GM19397 (cell line): ENCODE data around the gene TMEM120B.

Experiments
- ATAC-seq: cut with Tn5 transposase; IDR thresholded peaks from one replicate; pipeline ENCODE4 v1.9.1; 2021; ENCODE audit warnings: mild to moderate bottlenecking, moderate library complexity; ENCODE audit not compliant: unreplicated experiment

The TMEM120B gene

DNA sequence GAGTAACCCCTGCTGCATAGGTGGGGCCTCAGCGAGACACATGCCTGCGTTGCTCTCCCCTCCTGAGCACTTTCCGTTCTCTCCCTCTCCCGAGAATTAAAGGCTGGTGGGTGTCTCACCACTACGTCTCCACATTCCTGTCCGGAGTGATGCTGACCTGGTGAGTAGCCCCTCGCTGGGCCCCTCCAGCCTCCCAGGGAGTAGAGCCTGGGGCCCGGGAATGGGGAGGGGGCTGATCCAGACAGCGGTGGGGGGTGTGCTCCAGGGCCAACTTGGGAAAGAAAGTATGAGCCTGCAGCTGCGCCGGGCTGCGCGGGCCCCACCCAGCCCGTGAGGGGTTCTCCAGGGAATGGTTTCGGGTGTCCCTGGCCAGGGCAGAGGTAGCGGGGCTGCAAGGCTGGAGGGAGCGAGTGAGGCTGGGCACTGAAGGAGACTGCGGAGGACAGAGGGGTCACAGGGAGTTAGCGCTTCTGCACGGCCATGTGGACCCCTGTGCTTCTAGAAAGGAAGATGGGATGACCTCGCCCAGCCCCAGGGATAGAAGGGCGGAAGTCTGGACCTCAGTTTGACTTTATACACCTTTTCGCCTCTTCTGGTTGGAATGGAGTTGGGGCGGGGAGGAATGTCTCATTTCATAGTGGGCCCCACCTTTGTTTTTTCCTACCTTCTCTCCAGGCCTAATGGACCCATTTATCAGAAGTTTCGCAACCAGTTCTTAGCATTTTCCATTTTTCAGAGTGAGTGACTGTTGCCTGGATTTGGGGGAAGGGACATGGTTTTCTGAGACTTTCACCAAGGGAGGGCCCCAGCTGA is 58.5 kb downstream of the TMEM120B start:
- ATAC-seq, result no peak

DNA sequence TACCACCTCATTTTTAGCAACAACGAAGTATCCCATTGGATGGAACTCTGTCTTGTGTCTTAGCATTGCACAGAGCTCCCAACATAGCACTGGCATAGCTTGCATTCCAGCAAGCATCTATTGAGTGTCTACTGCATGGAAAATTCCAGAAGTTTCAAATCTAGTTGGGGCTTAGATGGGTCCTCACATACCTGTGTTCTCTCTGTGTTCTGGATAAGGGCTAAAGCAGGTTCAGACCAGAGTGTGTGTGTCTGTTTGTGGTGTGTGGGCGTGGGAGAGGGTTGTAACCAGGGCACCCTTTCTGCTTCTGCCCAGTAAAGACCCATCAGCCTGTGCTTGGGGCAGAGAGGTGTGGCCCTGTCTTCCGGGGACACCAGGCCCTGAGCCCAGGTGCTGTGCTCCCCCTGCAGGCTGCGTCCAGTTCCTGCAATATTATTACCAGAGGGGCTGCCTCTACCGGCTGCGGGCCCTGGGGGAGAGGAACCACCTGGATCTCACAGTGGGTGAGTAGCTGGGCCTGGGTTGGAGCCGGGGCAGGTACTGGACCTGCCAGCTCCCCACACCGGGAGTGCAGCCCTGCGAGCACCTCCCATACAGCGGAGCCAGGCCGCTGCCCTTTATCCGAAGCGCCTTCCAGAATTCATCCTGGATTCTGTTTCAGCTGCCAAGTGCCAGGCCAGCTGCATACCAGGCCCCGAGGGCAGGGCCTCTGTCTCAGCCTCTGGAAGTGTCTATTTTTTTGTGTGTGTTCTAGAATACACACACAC is 60.6 kb downstream of the TMEM120B start:
- ATAC-seq, result peak; percentile 59

DNA sequence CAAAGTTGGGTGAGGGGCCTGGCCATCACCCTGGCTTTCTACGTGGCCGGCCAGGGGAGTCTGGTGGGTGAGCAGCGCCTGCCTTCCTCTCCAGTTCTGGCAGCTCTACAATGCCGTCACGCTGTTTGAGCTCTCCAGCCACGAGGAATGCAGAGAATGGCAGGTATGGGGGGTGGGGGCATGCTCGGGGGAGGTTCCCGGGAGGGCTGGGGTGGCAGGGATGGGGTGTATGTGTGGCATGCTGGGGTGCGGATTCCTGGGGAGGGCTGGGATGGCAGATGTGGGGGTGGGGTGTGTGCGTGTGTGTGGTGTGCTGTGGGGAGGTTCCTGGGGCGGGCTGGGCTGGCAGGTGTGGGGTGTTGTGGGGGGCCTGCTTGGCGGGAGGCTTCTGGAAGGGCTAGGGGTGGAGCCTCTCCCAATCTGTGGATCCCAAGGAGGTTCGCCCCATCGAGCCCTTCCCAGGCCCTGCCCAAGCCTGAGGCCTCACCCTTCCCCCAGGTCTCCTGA is 62.5 kb downstream of the TMEM120B start:
- no peak for ATAC-seq

DNA sequence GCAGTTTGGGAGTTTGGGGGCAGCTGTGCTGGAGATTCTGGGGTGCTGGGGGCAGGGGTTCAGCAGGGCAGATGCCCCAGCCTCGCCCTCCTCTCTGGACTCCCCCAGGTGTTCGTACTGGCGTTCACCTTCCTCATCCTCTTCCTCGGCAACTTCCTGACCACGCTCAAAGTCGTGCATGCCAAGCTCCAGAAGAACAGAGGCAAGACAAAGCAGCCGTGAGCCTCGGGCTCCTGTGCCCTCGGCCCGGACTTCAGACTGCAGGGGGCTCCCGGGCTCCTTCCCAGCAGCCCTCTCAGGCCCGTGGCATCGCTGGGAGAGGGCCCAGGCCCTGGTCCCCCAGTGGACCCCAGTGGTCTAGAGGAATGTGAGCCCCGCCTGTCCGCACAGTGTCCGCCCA is 62.9 kb downstream of the TMEM120B start:
- no peak for ATAC-seq

DNA sequence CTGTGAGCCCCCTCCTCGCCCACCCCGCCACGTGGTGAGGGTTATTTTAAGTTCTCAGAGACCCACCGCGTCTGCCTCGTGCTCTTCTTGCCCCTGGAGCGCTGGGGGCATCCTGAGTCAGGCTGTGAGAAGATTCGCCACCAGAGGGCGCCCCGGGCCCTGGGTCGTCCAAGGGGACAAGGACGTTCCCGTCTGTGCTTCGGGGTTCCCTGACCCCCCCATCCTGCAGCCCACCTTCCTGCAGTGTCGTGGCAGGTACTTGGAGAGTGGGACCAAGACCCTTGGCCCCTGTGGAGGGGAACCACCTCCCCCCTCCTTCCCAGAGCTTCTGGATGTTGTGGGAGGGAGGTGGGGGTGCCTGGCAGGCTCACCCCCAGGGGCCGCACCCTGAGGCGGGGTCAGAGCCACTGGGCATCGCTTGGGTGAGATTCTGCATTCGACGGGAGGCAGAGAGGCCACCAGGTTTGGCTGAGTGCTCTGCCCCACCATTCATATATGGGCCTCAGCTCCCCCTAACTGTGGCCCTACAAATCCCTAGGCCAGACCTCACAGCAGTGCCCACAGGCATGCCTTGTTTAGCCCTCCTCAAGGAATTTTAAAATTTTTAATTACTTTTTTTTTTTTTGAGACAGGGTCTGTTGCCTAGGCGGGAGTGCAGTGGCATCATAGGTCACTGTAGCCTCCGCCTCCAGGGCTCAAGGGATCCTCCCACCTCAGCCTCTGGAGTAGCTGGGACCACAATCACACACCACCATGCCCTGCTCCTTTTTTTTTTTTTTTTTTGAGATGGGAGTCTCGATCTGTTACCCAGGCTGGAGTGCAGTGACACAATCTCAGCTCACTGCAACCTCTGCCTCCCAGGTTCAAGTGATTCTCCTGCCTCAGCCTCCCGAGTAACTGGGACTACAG is 63.9 kb downstream of the TMEM120B start:
- peak; percentile 45 for ATAC-seq

DNA sequence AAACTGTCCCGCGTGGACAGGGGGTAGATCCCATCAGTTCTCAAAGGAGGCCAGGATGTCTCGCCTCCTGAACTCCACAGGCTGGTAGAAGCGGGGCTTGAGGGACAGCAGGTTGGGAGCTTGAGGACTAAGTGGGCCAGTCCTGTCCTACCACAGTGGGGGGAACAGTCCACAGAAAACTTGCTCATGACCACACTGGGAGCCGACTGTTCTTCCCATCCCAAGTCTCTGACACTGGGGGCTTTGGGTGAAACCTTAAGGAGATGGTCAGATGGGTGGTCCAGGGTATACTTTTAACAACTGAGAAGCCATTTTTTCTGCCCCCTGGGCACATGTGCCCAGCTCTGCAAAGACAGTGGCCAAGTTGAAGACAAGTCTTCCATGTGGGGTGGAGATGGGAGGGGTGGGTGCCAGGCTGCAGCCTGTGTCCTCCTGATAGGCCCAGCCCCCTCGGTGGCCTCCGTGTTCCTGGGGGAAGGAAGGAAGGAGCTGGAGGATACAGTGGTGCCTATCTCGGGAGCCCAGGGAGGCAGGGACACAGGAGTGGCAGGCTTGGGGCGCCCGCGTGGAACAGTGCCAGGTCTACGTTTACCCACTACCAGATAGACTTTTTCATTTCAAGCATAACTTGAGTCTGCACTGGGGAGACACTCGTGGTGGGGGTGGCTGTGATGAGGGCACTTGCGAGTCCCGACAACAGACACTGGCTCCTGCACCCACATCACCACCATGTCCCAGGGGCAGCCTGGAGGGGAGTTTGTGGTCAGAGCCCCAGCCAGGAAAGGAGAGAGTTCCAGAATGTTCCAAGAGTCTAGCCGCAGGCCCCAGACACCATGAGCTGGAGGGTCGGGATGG is 66.2 kb downstream of the TMEM120B start:
- ATAC-seq, result no peak

DNA sequence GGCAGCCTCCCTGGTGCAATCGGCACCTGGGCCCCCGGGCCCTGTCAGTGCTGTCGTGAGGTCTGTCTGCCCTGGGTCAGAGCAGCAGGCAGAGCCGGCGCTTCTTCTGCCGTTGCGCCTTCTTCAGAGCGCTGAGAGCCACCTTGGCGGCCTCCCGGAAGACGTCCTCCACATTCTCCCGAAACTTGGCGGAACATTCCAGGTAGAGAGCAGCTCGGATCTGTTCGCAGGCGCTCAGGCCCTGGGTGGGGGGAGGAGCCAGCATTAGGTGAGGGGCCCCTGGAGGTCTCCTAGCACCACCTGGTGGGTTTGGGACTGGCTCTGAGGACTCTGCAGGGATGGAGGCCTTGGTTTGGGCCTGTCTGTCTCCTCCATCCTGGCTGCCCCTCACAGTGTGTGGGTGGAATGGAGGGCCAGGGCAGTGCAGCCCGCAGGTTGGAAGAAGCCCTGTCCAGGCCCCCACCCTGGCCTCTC is 66.9 kb downstream of the TMEM120B start:
- no peak for ATAC-seq

DNA sequence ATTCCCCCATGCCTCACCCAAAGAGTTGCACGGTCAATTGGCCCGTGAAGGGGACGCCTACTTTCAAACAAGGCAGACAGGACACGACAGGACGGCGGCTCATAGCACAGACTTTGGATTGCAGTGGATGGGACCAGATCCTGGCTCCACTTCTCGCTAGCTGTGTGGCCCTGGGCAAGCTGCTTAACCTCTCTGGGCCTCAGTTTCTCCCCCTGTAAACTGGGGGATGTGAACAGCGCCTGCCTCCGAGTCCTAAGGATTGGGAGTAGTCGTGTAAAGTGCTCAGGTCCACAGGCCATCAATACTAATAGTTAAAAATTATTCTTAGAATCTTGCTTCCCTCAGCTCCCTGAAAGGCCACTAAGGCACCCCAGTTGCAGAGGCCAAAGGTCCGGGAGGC is 67.9 kb downstream of the TMEM120B start:
- no peak for ATAC-seq

DNA sequence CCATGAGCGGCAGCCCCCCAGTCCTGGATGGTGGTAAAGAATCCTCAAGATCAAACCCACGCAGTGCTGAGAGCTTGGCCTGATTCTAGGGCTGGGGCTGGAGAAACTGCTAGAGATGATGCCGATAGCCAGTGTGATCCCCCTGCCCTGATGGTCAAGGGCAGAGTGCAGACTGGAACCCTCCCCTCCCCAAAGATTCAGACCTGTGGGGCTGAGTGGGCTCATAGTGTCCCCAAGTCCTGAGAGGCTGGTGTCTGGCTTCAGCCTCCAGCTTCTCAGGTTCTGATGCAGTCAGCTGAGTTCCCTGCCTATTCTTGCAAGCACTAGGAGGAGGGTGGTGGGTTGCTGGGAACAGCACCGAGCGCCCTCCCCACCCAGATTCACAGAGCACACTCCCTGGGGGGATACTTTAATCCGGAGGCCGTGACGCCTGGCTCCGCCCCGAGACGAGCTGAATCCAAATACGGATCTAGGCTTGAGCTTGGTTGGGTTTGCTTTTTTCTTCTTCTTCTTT is 69.0 kb downstream of the TMEM120B start:
- ATAC-seq, result no peak

DNA sequence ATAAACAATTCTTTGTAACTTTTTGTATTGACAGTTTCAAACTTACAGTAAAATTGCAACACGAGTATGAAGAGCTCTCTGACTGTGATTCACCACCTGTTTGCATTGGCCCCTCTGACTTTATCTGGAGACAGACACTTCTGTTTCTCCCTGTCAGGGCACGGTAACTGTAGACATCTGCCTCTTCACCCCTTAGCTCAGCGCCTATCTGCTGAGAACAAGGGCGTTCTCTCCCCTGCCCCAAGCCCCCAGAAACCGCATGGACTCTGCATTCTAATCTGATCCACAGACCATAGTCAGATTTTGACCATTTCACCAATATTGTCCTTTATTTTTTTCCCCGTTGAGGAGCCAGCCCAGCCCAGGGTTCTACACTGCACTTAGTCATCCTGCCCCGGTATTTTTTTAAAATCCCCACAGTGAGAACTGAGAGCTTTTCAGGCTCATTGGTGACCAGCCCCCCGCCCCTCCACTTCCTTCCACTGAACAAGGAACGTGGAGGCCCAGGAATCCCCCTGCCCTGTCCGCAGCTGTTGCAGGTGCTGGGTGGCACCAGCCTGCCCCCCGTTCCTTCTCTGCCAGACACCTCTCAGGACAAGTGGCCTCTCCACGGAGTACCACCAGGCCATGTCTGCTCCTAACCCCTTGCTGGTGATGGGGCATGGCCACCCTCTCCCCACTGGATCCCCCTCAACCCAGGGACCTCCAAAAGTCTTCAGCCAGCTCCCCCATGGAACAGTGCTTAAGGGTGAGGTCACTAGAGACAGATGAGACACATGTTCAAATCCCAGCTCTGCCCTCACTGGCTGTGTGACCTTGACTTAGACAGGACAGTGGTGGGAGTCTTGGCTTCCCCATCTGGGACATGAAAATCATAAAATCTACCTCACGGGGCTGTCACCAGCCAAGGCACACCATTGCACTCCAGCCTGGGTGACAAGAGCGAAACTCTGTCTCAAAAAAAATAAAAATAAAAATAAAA is 69.7 kb downstream of the TMEM120B start:
- no peak for ATAC-seq

DNA sequence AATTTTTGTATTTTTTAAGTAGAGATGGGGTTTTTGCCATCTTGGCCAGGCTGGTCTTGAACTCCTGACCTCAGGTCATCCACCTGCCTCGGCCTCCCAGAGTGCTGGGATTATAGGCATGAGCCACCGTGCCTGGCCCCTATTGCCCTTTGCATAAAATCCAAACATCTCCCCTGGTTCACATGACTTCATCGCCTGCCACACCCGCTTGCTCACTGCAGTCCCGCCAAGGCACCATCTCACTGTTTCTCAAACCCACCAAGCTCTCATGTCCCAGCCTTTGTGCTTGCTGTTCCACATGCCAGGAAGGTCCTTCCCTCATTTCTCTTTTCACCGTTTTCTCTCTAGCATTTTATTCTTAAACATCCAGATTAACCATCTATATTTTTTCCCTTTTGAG is 71.2 kb downstream of the TMEM120B start:
- no peak for ATAC-seq

DNA sequence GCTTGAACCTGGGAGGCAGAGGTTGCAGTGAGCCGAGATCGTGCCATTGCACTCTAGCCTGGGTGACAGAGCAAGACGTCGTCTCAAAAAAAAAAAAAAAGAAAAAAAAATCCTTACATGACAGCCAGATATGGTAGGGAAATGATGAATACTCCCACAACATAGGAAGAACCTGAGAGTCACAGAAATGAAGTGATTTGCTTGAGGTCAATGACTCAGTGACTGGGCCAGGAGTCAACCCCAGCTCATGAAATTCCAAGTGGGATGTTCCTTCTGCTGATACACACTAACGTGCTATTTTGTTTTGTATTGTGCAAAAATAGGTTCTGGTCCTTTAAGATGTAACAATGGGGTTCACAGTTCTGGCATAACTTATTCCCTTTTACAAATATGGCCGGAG is 71.9 kb downstream of the TMEM120B start:
- no peak for ATAC-seq

DNA sequence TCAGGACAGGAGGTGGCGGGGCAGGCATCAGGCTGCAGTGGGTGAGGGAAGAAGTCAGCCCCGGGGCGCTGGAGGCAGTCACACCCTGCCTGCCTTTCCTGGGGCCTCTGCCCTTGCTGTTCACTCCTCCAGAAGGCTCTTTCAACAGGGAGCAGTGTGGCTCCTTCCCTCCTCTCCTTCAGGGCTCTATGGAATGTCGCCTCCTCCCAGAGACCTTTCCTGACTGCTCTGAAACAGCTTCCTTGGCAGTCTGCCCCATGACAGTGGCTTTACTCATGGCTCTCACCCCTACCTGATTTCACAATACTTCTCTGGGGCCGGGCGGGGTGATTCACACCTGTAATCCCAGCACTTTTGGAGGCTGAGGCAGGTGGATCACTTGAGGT is 73.9 kb downstream of the TMEM120B start:
- ATAC-seq, result no peak

DNA sequence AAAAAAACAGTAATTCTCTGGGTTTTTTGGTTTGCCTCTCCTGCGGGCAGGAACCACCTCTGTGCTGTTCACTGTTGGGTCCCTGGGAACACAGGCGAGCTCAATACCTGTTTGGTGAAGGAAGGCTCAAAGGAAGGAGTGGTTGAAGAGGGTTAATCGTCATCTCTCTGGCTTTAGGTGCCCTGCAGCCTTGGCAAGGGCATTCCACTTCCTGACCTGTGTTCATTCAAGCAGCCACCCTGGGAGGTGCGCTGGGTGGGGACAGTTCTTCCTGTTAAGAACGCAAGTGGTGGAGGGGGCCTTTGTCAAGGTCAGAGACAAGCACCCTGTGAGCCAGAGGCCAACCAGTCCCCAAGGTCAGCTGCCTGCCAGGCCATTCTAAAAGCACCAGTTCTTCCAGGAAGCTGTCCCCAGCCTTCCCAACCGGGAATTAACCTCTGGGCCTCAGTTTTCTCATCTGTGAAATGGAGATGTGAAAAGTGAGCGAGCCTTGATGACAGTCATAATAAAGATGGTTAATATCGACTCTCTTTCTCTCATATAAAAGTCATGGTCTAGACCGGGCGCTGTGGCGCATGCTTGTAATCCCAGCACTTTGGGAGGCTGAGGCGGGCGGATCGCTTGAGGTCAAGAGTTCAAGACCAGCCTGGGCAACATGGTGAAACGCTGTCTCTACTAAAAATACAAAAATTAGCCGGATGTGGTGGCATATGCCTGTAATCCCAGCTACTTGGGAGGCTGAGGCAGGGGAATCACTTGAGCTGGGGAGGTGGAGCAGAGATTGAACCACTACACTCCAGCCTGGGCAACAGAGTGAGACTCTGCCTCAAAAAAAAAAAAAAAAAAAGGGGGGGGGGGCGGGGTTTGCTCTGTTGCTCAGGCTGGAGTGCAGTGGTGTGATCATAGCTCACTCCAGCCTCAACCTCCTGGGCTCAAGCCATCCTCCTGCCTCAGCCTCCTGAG is 74.8 kb downstream of the TMEM120B start:
- ATAC-seq, result no peak

DNA sequence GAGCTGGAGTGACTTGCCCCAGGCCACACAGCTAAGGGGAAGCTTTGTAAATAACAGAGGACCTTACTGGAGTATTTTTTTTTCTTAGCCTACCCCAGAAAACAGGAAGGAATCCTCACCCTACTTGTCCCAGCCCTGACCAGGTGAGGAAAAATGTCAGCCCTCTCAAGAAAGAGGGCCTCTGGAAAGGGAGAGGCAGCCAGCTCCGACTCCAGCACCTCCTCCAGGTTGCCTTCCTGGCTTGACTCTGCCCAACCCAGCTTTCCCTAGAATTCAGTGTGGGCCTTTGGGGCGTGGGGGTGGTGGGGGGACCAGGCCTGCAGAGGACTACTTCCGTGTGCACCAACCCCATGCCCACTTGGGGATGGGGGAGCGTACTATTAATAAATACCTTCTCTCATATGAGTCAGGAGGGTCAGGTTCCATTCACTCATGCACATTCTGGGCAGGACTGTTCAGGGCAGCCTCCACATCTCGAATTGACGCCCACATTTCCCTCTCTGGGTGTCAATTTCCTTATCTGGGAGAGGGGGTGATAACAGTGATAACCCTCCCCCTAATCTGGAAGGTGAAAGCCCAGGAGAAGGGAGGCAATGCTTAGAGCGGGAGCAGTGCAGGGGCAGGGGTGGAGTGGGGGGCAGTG is 75.7 kb downstream of the TMEM120B start:
- no peak for ATAC-seq

DNA sequence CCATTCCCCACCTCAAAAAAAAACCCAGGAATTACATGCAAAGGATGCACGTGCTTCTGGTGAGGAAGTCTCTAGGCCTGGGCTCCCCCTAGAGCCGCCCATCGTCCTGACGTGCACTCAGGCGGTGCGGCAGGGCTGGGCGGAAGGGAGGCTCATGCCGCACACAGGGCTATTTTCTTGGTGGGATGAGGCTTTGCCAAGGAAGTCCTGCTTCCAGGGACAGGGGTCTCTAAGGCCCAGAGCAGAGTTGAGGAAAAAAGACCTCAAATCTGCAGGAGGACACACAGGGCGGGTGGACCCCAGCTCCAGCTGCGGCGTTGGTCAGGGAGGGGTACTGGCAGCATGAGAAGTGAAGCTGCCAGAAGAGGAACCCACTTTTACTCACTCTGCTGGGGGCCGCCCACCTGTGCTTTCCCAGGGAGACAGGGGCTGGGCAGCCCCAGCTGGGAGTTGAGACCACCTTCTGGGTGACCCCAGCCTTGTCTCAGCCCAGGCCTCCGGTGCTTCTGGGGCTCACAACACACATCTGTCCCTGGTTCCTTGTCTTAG is 76.8 kb downstream of the TMEM120B start:
- no peak for ATAC-seq
